OCI-M2 (cell line): ENCODE results near the gene ANKRD40.

ENCODE experiments used
- DNase-seq: peaks from one replicate; lab custom pipeline; 2025; ENCODE audit not compliant: unreplicated experiment; lab: John Stamatoyannopoulos, UW

ANKRD40 gene

GRCh38 chr17:50651661-50652060 lies 56.1 kb downstream of the ANKRD40 start:
- DNase-seq: no peak

- DNase-seq: no peak
Observed at GRCh38 chr17:50649042-50649908, 58.4 kb downstream of the ANKRD40 start.

- no peak for DNase-seq
Observed at GRCh38 chr17:50647187-50647586, 60.5 kb downstream of the ANKRD40 start.

- DNase-seq: no peak
Observed at GRCh38 chr17:50645748-50646682, 61.7 kb downstream of the ANKRD40 start.
